Mucosa of descending colon (tissue), 3 donors: Measurements from ENCODE around the gene ANKRD33. TPM values are rescaled to one million over a fixed set of nuclear protein-coding genes. Genes with fewer than 3 reads are reported as not detected.

Experiments used
- ATAC-seq: fragments of 200-7000 bp; cut with Tn5 transposase; one replicate; pipeline ENCODE4 v1.9.1; 2020; ENCODE audit warnings: mild to moderate bottlenecking, moderate library complexity
- DNase-seq, 3 donors: peaks; one replicate each; pipeline ENCODE4 v3.0.0-alpha.2; 2020
- H3K36me3 ChIP-seq: fragments of 200-600 bp; one replicate; pipeline ENCODE4 v1.8.0; 2021; ENCODE audit warnings: low read depth, mild to moderate bottlenecking
- H3K4me1 ChIP-seq: fragments of 200-600 bp; one replicate; pipeline ENCODE4 v1.8.0; 2021; ENCODE audit warnings: low read depth, mild to moderate bottlenecking
- H3K4me3 ChIP-seq: fragments of 200-600 bp; one replicate; pipeline ENCODE4 v1.8.0; 2021; ENCODE audit warnings: mild to moderate bottlenecking
- H3K9me3 ChIP-seq: fragments of 200-600 bp; one replicate; pipeline ENCODE4 v1.8.0; 2021; ENCODE audit warnings: mild to moderate bottlenecking
- intact Hi-C, 2 donors: fragments of 100-400 bp; cut with DNase I in 1 of 2; cut with micrococcal nuclease in 1 of 2; formaldehyde crosslinking; loops; one replicate each; pipeline versions ENCODE4 v1.11.0 to v1.11.1; 2022; cut with DNase I, micrococcal nuclease
- total RNA-seq, 3 donors: library from RNA; stranded (reverse); fragmentation: NEBNext Ultra II Directional in 2 of 3; extraction: Animal tissue kit (Norgen Biotek cat#: 25700) in 2 of 3; gene quantifications; one replicate each; pipeline versions ENCODE4 v1.2.1 to v1.2.4, GENCODE V29; 2021 to 2023
- TF ChIP-seq, protein P1 (sequence below): fragments of 200-600 bp; IDR thresholded peaks from one replicate; pipeline ENCODE4 v1.8.0; 2022; ENCODE audit warnings: antibody characterized with exemption, mild to moderate bottlenecking
- donor health status: DM: no; HTN: no; CAD: no; lungs with moderate emphysema.
- donor health status: DM: no; HTN: no; CAD: no.
- donor health status: DM: no; HTN: yes; CAD: no.

ANKRD33 gene
- total RNA-seq, 3 donors from 2014 or later = 0.46 TPM; not detected in 2

DNA sequence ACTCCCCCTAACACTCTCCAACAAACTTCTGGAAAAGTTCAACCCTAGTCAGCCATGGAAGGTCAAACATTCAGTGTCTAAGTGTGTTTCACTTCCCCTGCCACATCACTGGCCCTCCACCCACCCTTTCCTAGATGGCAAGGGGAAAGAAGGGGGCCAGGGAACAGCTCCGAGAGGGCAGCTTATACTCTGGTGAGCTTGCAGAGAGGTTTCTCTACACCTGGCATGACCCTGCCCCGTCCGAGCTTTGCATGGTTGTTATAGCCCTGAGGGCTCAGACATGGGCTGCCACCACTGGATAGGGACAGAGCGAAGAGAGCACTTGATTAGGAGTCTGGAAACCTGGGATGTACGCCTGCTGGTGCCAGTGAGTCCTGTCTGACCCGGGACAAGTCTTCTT is 23.4 kb downstream of the ANKRD33 start:
- H3K4me1 ChIP-seq = peaks cover 30% of the 10 kb centered on the region
- no peaks in the 10 kb centered on the region for H3K9me3 ChIP-seq
- no peak for ATAC-seq
- no peak overlapping the region for H3K4me3 ChIP-seq
- TF ChIP-seq, protein P1, sequence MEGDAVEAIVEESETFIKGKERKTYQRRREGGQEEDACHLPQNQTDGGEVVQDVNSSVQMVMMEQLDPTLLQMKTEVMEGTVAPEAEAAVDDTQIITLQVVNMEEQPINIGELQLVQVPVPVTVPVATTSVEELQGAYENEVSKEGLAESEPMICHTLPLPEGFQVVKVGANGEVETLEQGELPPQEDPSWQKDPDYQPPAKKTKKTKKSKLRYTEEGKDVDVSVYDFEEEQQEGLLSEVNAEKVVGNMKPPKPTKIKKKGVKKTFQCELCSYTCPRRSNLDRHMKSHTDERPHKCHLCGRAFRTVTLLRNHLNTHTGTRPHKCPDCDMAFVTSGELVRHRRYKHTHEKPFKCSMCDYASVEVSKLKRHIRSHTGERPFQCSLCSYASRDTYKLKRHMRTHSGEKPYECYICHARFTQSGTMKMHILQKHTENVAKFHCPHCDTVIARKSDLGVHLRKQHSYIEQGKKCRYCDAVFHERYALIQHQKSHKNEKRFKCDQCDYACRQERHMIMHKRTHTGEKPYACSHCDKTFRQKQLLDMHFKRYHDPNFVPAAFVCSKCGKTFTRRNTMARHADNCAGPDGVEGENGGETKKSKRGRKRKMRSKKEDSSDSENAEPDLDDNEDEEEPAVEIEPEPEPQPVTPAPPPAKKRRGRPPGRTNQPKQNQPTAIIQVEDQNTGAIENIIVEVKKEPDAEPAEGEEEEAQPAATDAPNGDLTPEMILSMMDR = no peak
- no peak for DNase-seq
- intact Hi-C loops = no loop called here
- H3K36me3 ChIP-seq = no peaks in the 10 kb centered on the region

DNA sequence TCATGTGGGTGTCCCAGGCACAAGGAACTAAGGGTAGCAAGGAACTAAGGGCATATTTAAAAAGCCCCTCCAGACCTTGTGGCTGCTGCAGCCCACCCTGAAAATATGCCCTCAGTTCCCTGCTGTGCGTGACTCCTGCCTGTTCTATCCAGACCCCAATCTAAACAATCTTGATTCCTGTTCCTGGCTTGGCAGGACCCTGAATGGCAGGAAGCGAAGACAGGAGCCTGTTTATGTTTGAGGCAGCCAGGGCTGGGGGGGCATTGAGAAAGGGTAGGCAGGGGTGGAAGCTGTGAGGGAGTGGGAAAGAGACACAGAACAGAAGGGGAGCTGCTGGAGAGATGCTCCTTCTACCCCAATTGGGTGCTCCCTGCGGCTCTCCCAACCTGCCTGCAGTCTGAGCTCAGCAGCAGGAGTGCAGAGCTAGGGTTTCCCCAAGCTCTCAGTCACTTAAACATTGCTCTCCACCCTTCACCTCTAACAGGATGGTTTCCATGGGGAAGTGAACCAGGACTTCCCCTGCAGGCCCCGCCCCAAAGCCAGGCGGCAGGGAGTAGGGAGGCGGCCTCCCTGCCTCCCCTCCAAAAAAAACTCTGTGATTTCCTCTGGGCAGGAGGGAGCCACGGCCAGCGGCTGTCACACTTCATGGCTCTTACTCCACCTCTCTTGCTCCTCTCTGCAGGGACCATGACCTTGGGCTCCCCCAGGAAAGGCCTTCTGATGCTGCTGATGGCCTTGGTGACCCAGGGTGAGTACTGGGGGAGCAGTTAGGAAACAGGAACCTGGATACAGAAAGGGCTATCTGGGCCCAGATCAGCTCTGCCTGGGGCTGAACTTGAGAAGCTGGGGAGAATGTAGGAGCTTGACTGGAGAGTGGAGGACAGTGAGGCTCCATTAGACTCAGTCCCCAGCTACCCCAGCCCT is 24.1 kb downstream of the ANKRD33 start:
- Histone ChIP-seq H3K9me3 (no peaks in the 10 kb centered on the region), H3K36me3 (no peaks in the 10 kb centered on the region), H3K4me1 (peaks cover 27% of the 10 kb centered on the region), H3K4me3 (no peak overlapping the region)
- TF ChIP-seq, protein P1 = no peak
- intact Hi-C loops = no loop called here
- ATAC-seq = peak; percentile 68
- peak in 1 of 3 donors; percentile 66 for DNase-seq

DNA sequence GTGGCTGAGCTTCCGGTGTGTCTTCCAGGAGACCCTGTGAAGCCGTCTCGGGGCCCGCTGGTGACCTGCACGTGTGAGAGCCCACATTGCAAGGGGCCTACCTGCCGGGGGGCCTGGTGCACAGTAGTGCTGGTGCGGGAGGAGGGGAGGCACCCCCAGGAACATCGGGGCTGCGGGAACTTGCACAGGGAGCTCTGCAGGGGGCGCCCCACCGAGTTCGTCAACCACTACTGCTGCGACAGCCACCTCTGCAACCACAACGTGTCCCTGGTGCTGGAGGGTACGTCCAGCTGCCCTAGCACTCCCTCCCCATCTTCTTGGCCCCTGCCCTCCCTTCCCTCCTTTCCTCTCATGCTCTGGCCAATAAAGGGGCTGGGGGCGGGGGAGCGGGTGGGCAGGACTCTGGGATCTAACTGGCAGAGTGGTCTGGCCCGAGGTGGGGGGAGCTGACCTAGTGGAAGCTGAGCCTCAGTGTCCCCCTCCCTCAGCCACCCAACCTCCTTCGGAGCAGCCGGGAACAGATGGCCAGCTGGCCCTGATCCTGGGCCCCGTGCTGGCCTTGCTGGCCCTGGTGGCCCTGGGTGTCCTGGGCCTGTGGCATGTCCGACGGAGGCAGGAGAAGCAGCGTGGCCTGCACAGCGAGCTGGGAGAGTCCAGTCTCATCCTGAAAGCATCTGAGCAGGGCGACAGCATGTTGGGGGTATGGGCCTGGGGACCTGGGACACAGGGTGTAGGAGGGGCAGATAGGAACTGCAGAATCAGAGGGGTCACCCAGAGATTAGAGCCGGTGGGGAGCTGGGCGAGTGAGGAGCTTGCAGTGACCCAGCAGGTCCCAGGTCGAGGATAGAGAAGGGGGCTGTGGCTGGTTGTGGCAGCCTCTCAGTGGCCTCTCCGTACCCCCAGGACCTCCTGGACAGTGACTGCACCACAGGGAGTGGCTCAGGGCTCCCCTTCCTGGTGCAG is 25.4 kb downstream of the ANKRD33 start:
- intact Hi-C loops = no loop called here
- no peaks in the 10 kb centered on the region for H3K36me3 ChIP-seq
- H3K4me3 ChIP-seq = no peak overlapping the region
- TF ChIP-seq, protein P1 = no peak
- peaks cover 23% of the 10 kb centered on the region for H3K4me1 ChIP-seq
- DNase-seq (no peak), ATAC-seq (no peak)
- H3K9me3 ChIP-seq = no peaks in the 10 kb centered on the region

DNA sequence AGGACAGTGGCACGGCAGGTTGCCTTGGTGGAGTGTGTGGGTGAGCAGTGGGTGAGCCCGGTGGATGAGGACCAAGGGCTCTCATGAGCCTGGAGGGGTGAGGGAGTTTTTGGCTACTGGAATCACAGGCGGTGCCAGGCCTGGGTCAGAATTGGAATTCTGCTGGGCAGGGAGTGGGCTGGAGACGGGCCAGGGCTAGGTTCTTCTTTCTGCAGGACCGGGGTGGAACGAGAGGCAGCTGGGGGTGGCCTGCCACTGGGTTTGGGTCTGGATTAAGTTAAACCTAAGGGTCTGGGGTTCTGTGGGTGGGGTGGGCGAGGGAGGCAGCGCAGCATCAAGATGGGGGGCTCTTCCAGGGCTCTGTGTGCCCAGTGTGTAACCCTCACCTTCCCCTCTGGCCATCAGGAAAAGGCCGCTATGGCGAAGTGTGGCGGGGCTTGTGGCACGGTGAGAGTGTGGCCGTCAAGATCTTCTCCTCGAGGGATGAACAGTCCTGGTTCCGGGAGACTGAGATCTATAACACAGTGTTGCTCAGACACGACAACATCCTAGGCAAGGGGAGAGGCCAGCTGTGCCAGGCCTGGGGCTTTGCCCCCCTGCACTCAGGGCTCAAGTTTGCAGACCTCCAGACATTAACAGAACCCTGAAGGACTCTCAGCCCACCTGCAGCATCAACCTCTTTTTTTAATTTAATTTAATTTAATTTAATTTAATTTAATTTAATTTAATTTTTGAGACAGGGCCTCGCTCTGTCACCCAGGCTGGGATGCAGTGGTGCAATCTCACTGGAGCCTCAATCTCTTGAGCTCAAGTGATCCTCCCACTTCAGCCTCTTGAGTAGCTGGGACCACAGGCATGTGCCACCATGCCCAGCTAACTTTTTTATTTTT is 26.4 kb downstream of the ANKRD33 start:
- H3K4me1 ChIP-seq = peaks cover 23% of the 10 kb centered on the region
- intact Hi-C loops = no loop called here
- no peak for ATAC-seq
- no peaks in the 10 kb centered on the region for H3K36me3 ChIP-seq
- H3K4me3 ChIP-seq = no peak overlapping the region
- H3K9me3 ChIP-seq = no peaks in the 10 kb centered on the region
- TF ChIP-seq, protein P1 = no peak
- DNase-seq = no peak
